HG02852 (cell line): ENCODE results near the gene ADAM19.

Experiments used
- ATAC-seq: cut with Tn5 transposase; IDR thresholded peaks from one replicate; pipeline ENCODE4 v1.9.1; 2021; ENCODE audit warnings: mild to moderate bottlenecking, moderate library complexity; ENCODE audit not compliant: unreplicated experiment

ADAM19 gene, protein sequence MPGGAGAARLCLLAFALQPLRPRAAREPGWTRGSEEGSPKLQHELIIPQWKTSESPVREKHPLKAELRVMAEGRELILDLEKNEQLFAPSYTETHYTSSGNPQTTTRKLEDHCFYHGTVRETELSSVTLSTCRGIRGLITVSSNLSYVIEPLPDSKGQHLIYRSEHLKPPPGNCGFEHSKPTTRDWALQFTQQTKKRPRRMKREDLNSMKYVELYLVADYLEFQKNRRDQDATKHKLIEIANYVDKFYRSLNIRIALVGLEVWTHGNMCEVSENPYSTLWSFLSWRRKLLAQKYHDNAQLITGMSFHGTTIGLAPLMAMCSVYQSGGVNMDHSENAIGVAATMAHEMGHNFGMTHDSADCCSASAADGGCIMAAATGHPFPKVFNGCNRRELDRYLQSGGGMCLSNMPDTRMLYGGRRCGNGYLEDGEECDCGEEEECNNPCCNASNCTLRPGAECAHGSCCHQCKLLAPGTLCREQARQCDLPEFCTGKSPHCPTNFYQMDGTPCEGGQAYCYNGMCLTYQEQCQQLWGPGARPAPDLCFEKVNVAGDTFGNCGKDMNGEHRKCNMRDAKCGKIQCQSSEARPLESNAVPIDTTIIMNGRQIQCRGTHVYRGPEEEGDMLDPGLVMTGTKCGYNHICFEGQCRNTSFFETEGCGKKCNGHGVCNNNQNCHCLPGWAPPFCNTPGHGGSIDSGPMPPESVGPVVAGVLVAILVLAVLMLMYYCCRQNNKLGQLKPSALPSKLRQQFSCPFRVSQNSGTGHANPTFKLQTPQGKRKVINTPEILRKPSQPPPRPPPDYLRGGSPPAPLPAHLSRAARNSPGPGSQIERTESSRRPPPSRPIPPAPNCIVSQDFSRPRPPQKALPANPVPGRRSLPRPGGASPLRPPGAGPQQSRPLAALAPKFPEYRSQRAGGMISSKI

DNA sequence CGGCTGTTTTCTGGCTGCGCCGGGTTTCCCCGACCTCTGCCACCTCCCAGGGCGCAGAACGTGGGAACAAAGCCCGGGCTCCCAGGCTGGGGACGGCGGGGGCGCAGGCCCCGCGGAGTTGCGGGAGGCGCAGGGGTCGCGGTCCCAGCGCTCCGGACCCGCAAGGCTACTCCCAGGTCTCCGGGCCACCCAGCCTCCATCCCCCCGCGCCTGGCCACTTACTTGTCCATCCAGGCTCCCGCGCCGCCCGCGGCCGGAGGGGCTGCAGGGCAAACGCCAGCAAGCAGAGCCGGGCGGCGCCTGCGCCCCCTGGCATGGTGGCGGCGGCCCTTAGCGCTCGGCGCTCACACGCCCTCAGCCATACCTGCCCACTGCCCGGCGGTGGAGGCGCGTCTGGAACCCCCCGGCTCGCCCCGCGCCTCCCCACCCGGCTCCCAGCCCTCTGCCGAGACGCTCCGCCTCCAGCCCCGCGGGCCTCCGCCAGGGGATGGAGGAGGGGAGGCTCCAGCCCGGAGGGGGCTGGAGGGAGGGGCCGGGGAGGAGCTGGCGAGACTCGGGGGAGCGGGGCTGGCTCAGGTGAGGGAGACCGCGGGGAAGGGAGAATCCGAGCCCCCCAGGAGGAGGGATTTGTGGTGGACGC, at the start of gene ADAM19:
TSS of gene ADAM19 (minus strand) at position 395 of the 640 bp plus-strand sequence. CDS start at position 316, 79 bp downstream.
- peak; percentile 50 for ATAC-seq

DNA sequence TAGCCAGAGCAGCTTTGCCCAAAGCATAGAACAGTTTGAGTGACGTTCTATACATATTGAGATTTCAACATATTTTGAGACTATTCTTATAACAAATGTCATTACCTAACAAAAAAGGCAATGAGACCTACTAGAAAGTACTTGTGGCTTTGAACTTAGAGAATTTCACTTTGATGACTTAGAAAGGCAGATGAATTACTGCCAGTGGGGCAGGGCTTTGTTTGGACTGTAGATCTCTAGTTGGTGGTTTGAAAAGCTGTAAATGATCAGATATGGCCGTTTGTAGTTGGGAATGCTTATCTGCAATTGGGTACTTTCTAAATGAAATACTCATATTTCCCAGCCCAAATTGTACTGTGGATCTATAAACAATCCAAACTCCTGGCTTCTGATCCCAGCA, 48.6 kb upstream of the ADAM19 start:
- no peak for ATAC-seq

DNA sequence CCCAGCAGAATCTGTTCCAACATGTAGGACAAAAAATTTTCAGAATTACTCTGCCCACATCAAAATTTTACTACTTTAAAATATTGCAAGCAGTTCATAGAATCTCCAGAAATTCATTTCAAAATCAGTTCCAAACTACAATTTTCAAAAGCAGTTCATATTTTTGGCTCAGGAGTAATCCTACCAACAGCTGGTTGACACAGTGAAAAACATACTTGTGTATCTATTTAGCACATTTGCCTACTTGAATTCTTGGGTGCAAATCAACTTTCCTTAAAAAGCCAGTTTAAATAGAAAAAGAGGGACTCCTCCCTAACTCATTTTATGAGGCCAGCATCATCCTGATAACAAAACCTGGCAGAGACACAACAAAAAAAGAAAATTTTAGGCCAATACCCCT, 45.2 kb upstream of the ADAM19 start:
- no peak for ATAC-seq

GRCh38 chr5:157618191-157618765, 42.7 kb upstream of the ADAM19 start:
- no peak for ATAC-seq

GRCh38 chr5:157616785-157617184, 41.2 kb upstream of the ADAM19 start:
- no peak for ATAC-seq

GRCh38 chr5:157613385-157614245, 38.0 kb upstream of the ADAM19 start:
- ATAC-seq, result no peak

DNA sequence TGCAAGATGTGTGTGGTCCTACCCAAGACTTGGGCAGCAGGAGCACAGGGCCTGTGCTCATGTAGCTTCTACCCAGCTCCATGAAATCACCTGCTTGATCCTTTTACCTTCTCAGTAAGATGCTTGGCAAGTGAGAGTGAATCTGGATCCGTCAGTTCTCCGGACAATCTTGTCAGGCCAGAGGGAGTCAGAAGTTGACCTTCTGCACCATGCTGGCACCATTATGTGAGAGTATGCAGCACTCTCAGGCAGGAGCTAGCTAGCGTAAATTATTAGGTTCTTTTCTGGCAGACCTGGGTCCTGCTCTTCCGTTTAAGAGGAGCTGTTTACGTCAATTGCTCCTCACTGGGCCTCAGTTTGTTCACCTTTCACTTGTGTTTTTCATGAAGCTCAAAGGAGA, 37.0 kb upstream of the ADAM19 start:
- no peak for ATAC-seq

- peak; percentile 76 for ATAC-seq
Measured at GRCh38 chr5:157611571-157612476, 36.2 kb upstream of the ADAM19 start.

DNA sequence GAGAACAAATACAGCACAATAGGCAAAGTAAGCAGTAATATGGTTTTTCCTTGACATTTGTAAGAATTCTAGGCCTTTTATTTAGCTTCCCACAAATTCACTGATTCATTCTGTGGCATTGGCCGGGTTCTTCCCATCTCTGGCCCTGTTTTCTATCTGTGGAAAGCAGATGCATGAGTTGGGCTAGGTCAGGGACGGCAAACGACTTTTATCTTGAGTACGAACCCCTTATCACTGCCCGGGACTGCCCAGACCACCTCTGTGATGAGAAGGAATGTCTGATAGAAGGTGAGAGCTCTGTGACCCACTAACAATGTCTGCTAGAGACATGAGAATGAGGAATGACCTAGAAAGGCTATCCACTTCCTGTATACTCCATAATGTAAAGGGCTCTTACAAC, 35.4 kb upstream of the ADAM19 start:
- no peak for ATAC-seq

- no peak for ATAC-seq
Measured at GRCh38 chr5:157608972-157609565, 33.5 kb upstream of the ADAM19 start.

DNA sequence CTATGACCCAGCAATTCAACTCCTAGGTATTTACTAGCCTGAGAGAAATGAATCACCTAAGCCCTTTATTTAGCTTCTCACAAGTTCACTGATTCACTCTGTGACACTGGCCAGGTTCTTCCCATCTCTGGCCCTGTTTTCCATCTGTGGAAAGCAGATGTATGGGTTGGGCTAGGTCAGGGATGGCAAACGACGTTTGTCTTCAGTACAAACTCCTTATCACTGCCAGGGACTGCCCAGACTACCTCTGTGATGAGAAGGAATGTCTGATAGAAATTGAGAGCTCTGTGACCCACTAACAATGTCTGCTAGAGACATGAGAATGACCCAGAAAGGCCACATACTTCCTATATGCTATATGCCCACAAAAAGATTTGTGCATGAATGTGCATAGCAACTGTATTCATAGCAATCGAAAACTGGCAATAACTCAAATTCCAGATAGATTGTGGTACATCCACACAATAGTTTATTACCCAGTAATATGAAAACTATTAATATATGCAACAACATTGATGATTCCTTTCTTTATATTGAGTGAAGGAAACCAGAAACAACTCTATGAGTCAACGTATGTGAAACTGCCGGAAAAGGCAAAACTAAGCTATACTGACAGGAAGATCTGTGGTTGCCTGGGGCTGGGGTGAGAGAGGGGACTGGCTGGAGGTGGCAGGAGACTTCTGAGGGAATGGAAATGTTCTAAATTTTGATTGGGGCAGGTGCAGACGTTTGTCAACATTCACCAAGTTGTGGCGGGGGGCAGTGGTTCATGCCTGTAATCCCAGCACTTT, 32.0 kb upstream of the ADAM19 start:
- ATAC-seq, result no peak

DNA sequence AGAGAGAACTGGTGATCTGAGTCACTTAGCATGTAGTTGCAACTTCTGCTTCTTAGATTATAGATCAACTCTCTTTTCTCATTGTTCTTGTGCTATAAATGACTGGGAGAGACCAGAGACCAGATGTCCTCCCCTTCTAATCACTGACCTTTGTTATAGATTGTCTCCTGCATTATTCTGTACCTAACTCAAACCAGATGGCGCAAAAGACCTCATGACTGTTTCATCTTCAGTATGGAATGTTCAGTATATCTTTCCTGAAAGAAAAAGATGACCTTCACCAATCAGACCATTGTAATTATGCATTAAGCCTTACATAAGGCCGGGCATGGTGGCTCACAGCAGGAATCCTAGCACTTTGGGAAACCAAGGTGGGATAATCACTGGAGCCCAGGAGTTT, 30.5 kb upstream of the ADAM19 start:
- no peak for ATAC-seq

GRCh38 chr5:157603333-157604190, 28.0 kb upstream of the ADAM19 start:
- ATAC-seq, result peak; percentile 36

DNA sequence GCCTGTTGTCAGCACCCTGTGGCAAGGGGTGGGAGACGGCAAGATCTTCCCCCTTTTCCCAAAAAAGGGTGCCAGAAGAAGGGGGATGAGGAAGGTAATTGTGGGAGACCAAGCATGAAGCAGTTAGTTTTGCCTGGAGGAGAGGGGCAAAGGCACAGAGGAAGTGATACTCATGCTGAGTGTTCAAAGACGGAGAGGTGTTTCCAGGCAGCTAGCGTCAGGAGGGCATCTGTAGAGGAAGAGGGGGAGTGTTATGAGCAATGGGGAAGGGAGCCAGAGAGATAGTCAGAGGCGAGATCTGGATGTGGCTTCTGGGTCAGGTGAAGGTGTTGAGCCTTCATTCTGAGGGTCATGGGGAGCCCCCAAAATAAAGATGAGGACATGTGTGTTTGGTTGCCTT, 26.9 kb upstream of the ADAM19 start:
- peak; percentile 51 for ATAC-seq

- ATAC-seq, result no peak
Measured at GRCh38 chr5:157600252-157600651, 24.7 kb upstream of the ADAM19 start.

DNA sequence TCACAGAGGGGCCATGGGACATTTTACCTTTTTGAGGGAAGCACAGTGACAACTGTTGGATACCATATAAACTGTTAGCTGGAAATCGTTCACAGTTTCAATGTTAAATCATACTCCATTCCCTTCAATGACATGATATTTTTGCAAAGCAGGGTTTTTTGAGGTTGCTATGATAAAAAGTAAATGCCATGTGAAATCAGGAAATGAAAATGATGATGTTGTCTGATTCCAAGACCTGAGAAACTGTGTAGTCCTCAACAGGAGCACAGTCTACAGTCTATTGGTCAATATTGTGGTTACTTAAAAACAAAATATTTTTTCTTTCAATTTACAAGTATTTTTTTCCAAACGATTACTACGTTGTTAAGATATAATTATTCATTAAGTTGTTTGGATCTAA, 24.0 kb upstream of the ADAM19 start:
- no peak for ATAC-seq

DNA sequence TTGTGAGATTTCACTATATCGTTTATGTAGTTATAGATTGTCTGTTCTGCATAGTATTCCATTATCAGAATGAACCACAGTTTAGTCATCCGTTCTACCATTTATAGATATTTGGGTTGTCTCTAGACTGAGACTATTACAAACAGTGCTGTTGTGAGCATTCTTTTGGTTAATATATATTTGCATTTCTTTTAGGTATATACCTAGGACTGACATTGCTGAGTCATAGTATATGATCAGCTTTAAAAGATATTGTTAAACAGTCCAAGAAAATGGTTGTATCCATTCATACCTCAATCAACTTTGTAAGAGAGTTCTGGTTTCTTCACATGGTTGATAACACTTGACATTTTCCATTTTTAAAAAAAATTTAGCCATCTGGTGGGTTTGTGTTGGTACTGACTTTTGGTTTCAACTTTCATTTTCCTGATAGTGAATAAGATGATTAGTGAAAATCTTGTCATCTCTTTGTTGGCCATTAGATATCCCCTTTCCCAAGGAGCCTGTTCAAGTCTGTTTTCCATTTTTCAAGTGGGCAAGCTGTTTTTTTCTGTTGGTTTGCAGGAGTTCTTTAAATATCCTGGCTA, 22.9 kb upstream of the ADAM19 start:
- ATAC-seq, result no peak
